HUES64 (cell line): Measurements from ENCODE around the gene ZNF705A.
"Not testable (repeated sequence)": the region's sequence is repeated elsewhere in the genome, so short reads cannot be mapped to it uniquely, and the experiment has no call there.

ENCODE experiments used
- H3K27ac ChIP-seq: 2 replicates; pipeline ENCODE4 v1.7.0; 2013; ENCODE audit warnings: low read depth, low read length, inconsistent platforms
- H3K27me3 ChIP-seq: 2 replicates; pipeline ENCODE4 v1.6.1; 2013; ENCODE audit warnings: mild to moderate bottlenecking, low read length; ENCODE audit not compliant: insufficient read depth
- H3K36me3 ChIP-seq: 2 replicates; pipeline ENCODE4 v1.6.1; 2013; ENCODE audit warnings: mild to moderate bottlenecking, low read length; ENCODE audit not compliant: insufficient read depth
- H3K4me1 ChIP-seq: 2 replicates; pipeline ENCODE4 v1.6.1; 2013; ENCODE audit warnings: mild to moderate bottlenecking, low read length, moderate library complexity; ENCODE audit not compliant: insufficient read depth
- H3K4me3 ChIP-seq: 2 replicates; pipeline ENCODE4 v1.5.1; 2013; ENCODE audit warnings: mild to moderate bottlenecking, low read length, moderate library complexity
- H3K9ac ChIP-seq: 2 replicates; pipeline ENCODE4 v1.6.1; 2013; ENCODE audit warnings: mild to moderate bottlenecking, low read depth, low read length
- H3K9me3 ChIP-seq: 2 replicates; pipeline ENCODE4 v1.6.1; 2013; ENCODE audit warnings: low read depth, low read length; ENCODE audit not compliant: insufficient read depth
- WGBS: fragments of 150-250, 120-280 bp; methylation state at CpG from one replicate; pipeline ENCODE4 v1.1.7; 2013; ENCODE audit warnings: missing lambda C conversion rate; 5-methylcytosine and 5-hydroxymethylcytosine counted together

Gene ZNF705A

DNA sequence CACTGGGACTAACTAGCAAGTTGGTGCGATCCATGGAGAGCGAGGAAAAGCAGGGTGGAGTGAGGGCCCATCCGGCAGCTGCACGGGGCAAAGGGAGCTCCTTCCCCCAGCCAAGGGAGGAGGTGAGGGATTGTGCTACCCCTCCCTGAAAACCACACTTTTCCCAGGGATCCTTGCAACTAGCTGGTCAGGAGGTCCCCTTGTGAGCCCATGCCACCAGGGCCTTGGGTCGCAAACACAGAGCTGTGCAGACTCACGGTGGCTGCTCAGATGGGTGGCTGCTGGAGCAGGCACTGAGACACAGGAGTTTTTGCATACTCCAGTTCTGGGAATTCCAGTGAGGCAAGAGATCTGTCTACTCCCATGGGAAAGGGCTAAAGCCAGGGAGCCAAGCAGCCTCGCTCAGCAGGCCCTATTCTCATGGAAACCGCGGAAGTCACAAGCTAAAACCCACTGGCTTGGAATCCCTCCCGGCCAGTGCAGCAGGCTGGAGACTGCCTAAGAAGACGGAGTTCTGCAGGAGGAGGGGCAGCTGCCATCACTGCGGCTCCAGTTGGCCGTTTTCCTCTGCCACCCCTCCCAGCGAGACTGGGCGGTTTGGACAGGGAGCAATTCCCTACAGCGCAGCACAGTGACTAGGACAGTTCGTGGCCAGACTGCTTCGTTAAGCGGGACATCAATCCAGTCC is 10.9 kb upstream of the ZNF705A start:
- Histone ChIP-seq H3K9me3 (peaks cover 12% of the 10 kb centered on the region; the same call in 1 of the 2 replicates), H3K4me1 (peaks cover 15% of the 10 kb centered on the region), H3K36me3 (no peaks in the 10 kb centered on the region), H3K9ac (0 out of 2 replicates have a peak overlapping the region, but pooled peaks have one; percentile 0), H3K27ac (peak overlapping the region; percentile 10; the same call in 1 of the 2 replicates), H3K27me3 (no peaks in the 10 kb centered on the region), H3K4me3 (no peak overlapping the region)
- WGBS: 46% methylated on average over 19 of the region's 19 CpGs

DNA sequence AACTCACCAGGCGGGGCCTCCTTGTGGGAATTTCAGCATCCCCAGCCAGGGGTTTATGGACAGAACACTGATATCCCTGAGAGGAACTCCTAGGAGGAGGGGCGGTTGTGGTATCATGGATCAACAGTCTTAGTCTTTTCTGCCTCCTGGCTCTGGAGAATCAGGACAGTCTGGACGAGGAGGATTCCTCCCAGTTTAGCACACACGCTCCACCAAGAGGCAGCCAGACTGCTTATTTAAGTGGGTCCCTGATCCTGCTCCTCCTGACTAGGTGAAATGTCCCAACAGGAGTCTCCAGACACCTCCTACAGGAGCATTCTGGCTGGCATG is 10.4 kb upstream of the ZNF705A start:
- no peaks in the 10 kb centered on the region for H3K36me3 ChIP-seq
- peaks cover 15% of the 10 kb centered on the region for H3K4me1 ChIP-seq
- H3K9me3 ChIP-seq: peaks cover 12% of the 10 kb centered on the region; the same call in 1 of the 2 replicates
- no peaks in the 10 kb centered on the region for H3K27me3 ChIP-seq
- 83% methylated on average over 4 of the region's 4 CpGs for WGBS
- no peak overlapping the region; the same call in 1 of the 2 replicates for H3K27ac ChIP-seq
- H3K9ac ChIP-seq: 0 out of 2 replicates have a peak overlapping the region, but pooled peaks have one; percentile 0
- no peak overlapping the region for H3K4me3 ChIP-seq

DNA sequence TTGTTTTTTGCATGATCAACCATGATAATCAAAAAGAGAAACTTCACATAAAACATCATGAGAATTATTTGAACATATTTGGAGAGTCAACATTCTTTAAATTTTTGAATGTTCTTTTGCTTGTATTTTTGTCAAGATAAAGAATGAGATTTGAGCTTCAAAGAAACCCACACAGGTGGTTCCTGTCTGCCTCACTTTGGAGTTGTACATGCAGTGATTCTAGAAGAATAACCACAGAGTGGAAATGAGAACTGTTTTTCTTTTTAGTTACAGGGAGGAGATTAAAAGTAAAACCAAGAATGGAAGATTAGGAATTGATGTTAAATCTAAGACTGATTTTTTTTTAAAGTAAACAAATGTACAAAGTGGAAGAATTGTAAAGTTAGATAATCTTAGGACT is 2.3 kb upstream of the ZNF705A start:
- H3K27me3 ChIP-seq: no peaks in the 10 kb centered on the region
- no peak overlapping the region for H3K4me3 ChIP-seq
- H3K36me3 ChIP-seq: no peaks in the 10 kb centered on the region
- no peak overlapping the region for H3K9ac ChIP-seq
- H3K4me1 ChIP-seq: peaks cover 9% of the 10 kb centered on the region; the same call in 1 of the 2 replicates
- H3K27ac ChIP-seq: no peak overlapping the region
- no peaks in the 10 kb centered on the region for H3K9me3 ChIP-seq

DNA sequence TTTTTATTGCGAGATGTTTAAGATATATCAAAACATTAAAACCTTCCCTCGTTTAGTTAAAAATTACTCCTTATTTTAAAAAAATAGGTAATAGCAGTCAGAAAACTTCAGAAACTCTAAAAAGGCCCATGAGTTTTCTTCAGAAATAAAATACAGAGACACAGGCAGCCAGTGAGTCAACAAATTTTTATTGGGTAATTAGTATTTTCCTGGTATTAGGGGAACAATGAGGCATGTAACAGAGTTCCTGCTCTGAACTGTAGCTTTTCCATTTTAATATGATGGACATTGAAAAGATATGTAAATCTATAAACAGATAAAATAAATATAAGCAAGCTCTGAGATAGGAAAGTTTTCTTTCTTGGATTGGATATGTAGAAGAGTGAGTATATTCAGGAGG is 399 bp upstream of the ZNF705A start:
- H3K4me1 ChIP-seq: peaks cover 9% of the 10 kb centered on the region; the same call in 1 of the 2 replicates
- H3K9ac ChIP-seq: no peak overlapping the region
- H3K9me3 ChIP-seq: no peaks in the 10 kb centered on the region
- WGBS: no CpG with 5 or more reads among the region's 2 CpGs
- no peaks in the 10 kb centered on the region for H3K27me3 ChIP-seq
- H3K27ac ChIP-seq: no peak overlapping the region
- no peak overlapping the region for H3K4me3 ChIP-seq
- no peaks in the 10 kb centered on the region for H3K36me3 ChIP-seq

DNA sequence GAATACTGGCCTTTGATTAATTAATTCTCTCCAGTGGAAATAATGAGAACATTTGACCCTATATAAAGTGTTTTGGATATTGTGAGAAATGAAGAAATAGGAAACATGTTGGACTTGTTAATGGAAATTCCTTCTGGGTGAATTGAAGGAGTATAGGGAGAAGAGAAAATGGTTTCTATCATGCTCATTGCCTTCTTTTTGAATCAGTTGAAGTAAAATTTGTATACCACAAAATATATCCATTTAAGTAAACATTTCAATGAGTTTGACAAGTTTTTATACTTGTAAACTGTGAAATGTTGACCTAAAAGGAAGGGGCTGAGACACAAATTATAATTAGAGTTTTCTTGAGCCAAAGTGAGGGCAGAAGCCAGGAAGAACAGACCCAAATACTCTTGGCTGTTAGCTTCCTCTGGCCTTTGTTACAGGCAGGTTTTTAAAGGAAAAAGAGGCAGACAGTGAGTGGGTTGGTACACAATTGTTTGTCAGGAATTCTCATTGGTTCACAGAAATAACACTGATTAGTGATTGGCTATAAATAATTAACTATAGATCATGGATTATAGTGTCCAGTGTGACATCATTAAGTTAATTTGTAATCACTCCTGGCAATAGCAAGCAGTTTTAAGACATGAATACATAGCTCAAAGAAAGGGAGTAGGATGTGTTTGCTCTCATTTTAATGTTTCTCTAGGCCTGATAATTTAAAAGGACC is 826 bp downstream of the ZNF705A start:
- Histone ChIP-seq H3K9me3 (no peaks in the 10 kb centered on the region), H3K4me3 (no peak overlapping the region), H3K4me1 (peaks cover 9% of the 10 kb centered on the region; the same call in 1 of the 2 replicates), H3K36me3 (no peaks in the 10 kb centered on the region), H3K9ac (no peak overlapping the region), H3K27me3 (no peaks in the 10 kb centered on the region), H3K27ac (no peak overlapping the region)

DNA sequence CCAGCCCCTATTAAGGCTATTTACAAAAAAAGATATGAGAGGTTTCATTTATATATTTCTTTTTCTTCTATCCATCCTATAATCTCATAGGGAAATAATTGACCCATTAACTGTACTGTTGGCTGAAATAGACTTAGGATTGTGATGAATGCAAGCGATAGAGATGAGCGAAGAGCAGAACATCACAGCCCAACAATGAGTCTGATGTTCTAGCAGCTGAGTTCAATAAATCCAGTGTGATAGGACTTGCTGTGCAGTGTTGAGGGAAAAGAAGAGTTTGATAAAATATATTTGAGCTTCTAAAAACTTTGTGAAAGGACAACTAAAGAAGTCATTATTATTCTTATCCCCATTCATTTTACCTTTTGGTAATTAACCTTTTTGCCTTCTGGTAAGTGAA is 16.1 kb downstream of the ZNF705A start:
- H3K27ac ChIP-seq, H3K36me3 ChIP-seq, H3K27me3 ChIP-seq, H3K9me3 ChIP-seq, H3K9ac ChIP-seq, H3K4me1 ChIP-seq, H3K4me3 ChIP-seq: not testable (repeated sequence)
- WGBS: 96% methylated on average over 2 of the region's 2 CpGs

DNA sequence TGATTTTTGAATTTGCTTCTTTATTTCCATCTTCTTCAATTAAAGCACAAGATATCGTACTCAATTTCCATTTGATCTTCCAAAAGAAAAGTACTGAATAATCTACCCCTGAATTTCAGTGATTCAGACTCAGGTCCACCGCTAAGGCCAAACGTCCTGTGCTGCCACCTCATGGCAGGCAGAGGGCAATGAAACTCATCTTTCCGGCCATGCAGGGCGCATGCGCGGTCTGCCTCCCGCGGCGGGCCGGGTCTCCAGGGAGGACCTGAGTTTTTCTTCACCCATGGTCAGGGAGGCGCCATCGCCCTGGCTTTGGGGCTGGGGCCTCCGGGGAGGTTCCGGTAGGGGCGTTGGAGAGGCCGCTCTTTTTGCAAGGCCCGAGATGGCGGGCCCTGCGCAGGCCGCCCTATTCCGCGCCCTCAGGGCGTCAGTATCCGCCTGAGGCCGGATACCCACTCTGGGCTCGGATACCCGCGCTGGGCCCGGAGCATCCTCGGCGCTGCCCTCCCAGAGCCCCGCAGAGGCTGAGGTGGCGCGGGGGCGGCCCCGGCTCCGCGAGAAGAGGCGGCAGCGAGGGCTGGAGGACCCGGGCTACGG is 23.3 kb downstream of the ZNF705A start:
- not testable (repeated sequence) for H3K27ac ChIP-seq, H3K9me3 ChIP-seq, H3K36me3 ChIP-seq, H3K27me3 ChIP-seq, H3K4me1 ChIP-seq
- Histone ChIP-seq H3K4me3 (peak overlapping the region; percentile 59), H3K9ac (peak overlapping the region; percentile 67)
- 16% methylated on average over 43 of the region's 43 CpGs for WGBS

DNA sequence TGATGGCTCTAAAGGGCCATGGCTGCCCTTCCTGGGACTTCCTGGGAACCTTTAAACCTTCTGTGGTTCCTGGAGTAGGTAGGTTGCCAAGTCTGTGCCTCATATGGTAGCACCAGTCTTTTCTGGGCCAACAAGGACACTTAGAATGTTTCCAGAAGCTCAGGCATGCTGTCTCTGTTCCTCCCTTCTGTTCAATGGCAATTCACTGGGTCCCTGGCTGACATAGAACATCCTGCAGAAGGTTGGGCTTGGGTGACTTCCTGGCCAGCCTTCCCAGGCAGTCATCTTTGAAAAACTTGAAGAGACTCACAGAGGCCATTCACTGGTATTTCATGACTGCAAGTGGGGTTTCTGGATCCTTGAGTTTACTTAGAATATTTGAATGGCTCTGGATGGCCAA is 24.5 kb downstream of the ZNF705A start:
- not testable (repeated sequence) for H3K4me3 ChIP-seq, H3K27ac ChIP-seq, H3K4me1 ChIP-seq, H3K27me3 ChIP-seq, H3K9ac ChIP-seq, H3K36me3 ChIP-seq, H3K9me3 ChIP-seq

DNA sequence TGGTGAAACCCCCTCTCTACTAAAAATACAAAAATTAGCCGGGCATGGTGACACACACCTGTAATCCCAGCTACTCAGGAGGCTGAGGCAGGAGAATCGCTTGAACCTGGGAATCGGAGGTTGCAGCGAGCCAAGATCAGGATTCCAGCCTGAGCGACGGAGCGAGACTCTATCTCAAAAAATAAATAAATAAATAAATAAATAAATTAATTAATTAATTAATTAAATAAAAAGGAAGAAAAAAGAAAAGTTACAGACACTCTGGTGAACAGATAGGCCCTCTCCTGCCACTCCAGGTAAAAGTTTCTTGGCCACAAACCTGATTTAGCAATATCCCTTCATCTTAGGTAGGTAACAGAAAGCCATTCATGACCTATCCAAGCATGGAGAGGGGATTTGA is 26.1 kb downstream of the ZNF705A start:
- H3K9me3 ChIP-seq, H3K9ac ChIP-seq, H3K4me1 ChIP-seq, H3K36me3 ChIP-seq, H3K4me3 ChIP-seq, H3K27me3 ChIP-seq, H3K27ac ChIP-seq: not testable (repeated sequence)
- 91% methylated on average over 4 of the region's 7 CpGs for WGBS

DNA sequence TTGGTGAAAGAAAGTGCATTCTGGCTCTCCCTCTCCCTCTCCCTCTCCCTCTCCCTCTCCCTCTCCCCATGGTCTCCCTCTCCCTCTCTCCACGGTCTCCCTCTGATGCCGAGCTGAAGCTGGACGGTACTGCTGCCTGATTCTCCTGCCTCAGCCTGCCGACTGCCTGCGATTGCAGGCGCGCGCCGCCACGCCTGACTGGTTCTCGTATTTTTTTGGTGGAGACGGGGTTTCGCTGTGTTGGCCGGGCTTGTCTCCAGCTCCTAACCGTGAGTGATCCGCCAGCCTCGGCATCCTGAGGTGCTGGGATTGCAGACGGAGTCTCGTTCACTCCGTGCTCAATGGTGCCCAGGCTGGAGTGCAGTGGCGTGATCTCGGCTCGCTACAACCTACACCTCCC is 26.5 kb downstream of the ZNF705A start:
- H3K27me3 ChIP-seq, H3K4me1 ChIP-seq, H3K27ac ChIP-seq, H3K4me3 ChIP-seq, H3K9me3 ChIP-seq, H3K9ac ChIP-seq, H3K36me3 ChIP-seq: not testable (repeated sequence)
- WGBS: 95% methylated on average over 20 of the region's 23 CpGs

DNA sequence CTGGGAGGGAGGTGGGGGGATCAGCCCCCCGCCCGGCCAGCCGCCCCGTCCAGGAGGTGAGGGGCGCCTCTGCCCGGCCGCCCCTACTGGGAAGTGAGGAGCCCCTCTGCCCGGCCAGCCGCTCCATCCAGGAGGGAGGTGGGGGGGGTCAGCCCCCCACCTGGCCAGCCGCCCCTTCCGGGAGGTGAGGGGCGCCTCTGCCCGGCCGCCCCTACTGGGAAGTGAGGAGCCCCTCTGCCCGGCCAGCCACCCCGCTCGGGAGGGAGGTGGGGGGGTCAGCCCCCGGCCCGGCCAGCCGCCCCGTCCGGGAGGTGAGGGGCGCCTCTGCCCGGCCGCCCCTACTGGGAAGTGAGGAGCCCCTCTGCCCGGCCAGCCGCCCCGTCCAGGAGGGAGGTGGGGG is 27.4 kb downstream of the ZNF705A start:
- 98% methylated on average over 18 of the region's 28 CpGs for WGBS
- not testable (repeated sequence) for H3K4me3 ChIP-seq, H3K36me3 ChIP-seq, H3K9me3 ChIP-seq, H3K9ac ChIP-seq, H3K4me1 ChIP-seq, H3K27ac ChIP-seq, H3K27me3 ChIP-seq
